HEK293 (cell line): Measurements from ENCODE around the gene PRPF18.
A peak's percentile ranks its signal among the peaks of the same experiment; 100 is the strongest.
"Not testable (repeated sequence)": the region's sequence is repeated elsewhere in the genome, so short reads cannot be mapped to it uniquely, and the experiment has no call there.

Source experiments
- CTCF ChIA-PET: fragments of 350-600 bp; formaldehyde crosslinking; extraction: SDS; loops from one replicate; lab custom pipeline; 2021; ENCODE audit warnings: antibody characterized with exemption; lab: Yijun Ruan, JAX
- POLR2A ChIA-PET: fragments of 300-600 bp; formaldehyde crosslinking; extraction: SDS; loops from one replicate; lab custom pipeline; 2020; ENCODE audit warnings: antibody characterized with exemption, inconsistent platforms; lab: Yijun Ruan, JAX
- H3K27ac ChIP-seq: fragments of 200-500 bp; sonication (Bioruptor generic); 2 replicates; pipeline ENCODE4 v1.5.1; 2014; ENCODE audit warnings: low read depth, low read length, control low read depth, inconsistent platforms; ENCODE audit errors: extremely low read depth
- H3K36me3 ChIP-seq, 2 experiments: fragments of 200-500 bp in 1 of 2; sonication (Bioruptor generic) in 1 of 2; 1 replicate in 1 of 2; 2 replicates in 1 of 2; pipeline ENCODE4 v1.5.1; 2014 to 2017; ENCODE audit warnings: inconsistent platforms in 2 of 2, low read length in 2 of 2; ENCODE audit not compliant: control insufficient read depth in 2 of 2, insufficient read depth in 1 of 2
- H3K4me1 ChIP-seq: fragments of 200-500 bp; sonication (Bioruptor generic); 2 replicates; pipeline ENCODE4 v1.5.1; 2014; ENCODE audit warnings: mild to moderate bottlenecking, low read length, inconsistent platforms; ENCODE audit not compliant: control insufficient read depth, insufficient read depth
- H3K4me3 ChIP-seq: 2 replicates; pipeline ENCODE4 v1.5.1; 2011; ENCODE audit warnings: low read depth, mild to moderate bottlenecking, control low read depth, low read length, moderate library complexity
- H3K9me3 ChIP-seq: fragments of 200-500 bp; sonication (Bioruptor generic); 2 replicates; pipeline ENCODE4 v1.5.1; 2014; ENCODE audit warnings: low read depth, low read length, inconsistent platforms; ENCODE audit not compliant: control insufficient read depth, insufficient read depth
- EGR2 ChIP-seq: fragments of 450-650 bp; formaldehyde crosslinking; IDR thresholded peaks from 2 replicates; pipeline ENCODE4 v1.5.1; 2016; ENCODE audit warnings: low read depth, missing biosample characterization, missing genetic modification characterization
- GLI4 ChIP-seq: fragments of 450-650 bp; formaldehyde crosslinking; IDR thresholded peaks from 2 replicates; pipeline ENCODE4 v1.5.1; 2016; ENCODE audit warnings: missing biosample characterization, missing genetic modification characterization
- GLIS2 ChIP-seq: fragments of 450-650 bp; formaldehyde crosslinking; IDR thresholded peaks from 2 replicates; pipeline ENCODE4 v1.5.1; 2016; ENCODE audit warnings: missing biosample characterization, missing genetic modification characterization
- KLF10 ChIP-seq: fragments of 450-650 bp; IDR thresholded peaks from 2 replicates; pipeline ENCODE4 v1.5.1; 2018; ENCODE audit warnings: missing biosample characterization, mild to moderate bottlenecking, missing genetic modification characterization
- RBAK ChIP-seq: fragments of 450-650 bp; formaldehyde crosslinking; IDR thresholded peaks from 2 replicates; pipeline ENCODE4 v1.5.1; 2016; ENCODE audit warnings: missing biosample characterization, missing genetic modification characterization
- SP7 ChIP-seq: fragments of 450-650 bp; formaldehyde crosslinking; IDR thresholded peaks from 2 replicates; pipeline ENCODE4 v1.5.1; 2016; ENCODE audit warnings: missing biosample characterization, missing genetic modification characterization
- ZFP69B ChIP-seq: fragments of 450-650 bp; formaldehyde crosslinking; IDR thresholded peaks from 2 replicates; pipeline ENCODE4 v1.5.1; 2016; ENCODE audit warnings: missing biosample characterization, missing genetic modification characterization
- ZNF184 ChIP-seq: fragments of 450-650 bp; IDR thresholded peaks from 2 replicates; pipeline ENCODE4 v1.5.1; 2018; ENCODE audit warnings: missing biosample characterization, mild to moderate bottlenecking, missing genetic modification characterization
- ZNF2 ChIP-seq: fragments of 450-650 bp; formaldehyde crosslinking; IDR thresholded peaks from 2 replicates; pipeline ENCODE4 v1.5.1; 2016; ENCODE audit warnings: missing biosample characterization, missing genetic modification characterization
- ZNF610 ChIP-seq: fragments of 450-650 bp; formaldehyde crosslinking; IDR thresholded peaks from 2 replicates; pipeline ENCODE4 v1.5.1; 2016; ENCODE audit warnings: missing biosample characterization, missing genetic modification characterization, borderline replicate concordance
- ZNF664 ChIP-seq: fragments of 450-650 bp; formaldehyde crosslinking; IDR thresholded peaks from 2 replicates; pipeline ENCODE4 v1.5.1; 2016; ENCODE audit warnings: missing biosample characterization, missing genetic modification characterization
- ZNF677 ChIP-seq: fragments of 450-650 bp; IDR thresholded peaks from 2 replicates; pipeline ENCODE4 v1.5.0; 2018; ENCODE audit warnings: missing biosample characterization, mild to moderate bottlenecking, missing genetic modification characterization, moderate library complexity
- ZNF76 ChIP-seq: fragments of 450-650 bp; formaldehyde crosslinking; IDR thresholded peaks from 2 replicates; pipeline ENCODE4; 2016; ENCODE audit warnings: low read depth, missing biosample characterization, missing genetic modification characterization, borderline replicate concordance
- ZNF776 ChIP-seq: fragments of 450-650 bp; formaldehyde crosslinking; IDR thresholded peaks from 2 replicates; pipeline ENCODE4 v1.5.0; 2017; ENCODE audit warnings: missing biosample characterization, missing genetic modification characterization, borderline replicate concordance
- ZNF837 ChIP-seq: fragments of 450-650 bp; formaldehyde crosslinking; IDR thresholded peaks from 2 replicates; pipeline ENCODE4 v1.5.1; 2016; ENCODE audit warnings: missing biosample characterization, missing genetic modification characterization
- TF ChIP-seq, protein P1 (sequence below): fragments of 450-650 bp; formaldehyde crosslinking; IDR thresholded peaks from 2 replicates; pipeline ENCODE4 v1.5.1; 2016; ENCODE audit warnings: missing biosample characterization, missing genetic modification characterization
- TF ChIP-seq, protein P2 (sequence below): fragments of 450-650 bp; formaldehyde crosslinking; IDR thresholded peaks from 2 replicates; pipeline ENCODE4 v1.5.1; 2016; ENCODE audit warnings: missing biosample characterization, missing genetic modification characterization
- TF ChIP-seq, protein P3 (sequence below): fragments of 450-650 bp; formaldehyde crosslinking; IDR thresholded peaks from 2 replicates; pipeline ENCODE4 v1.5.1; 2016; ENCODE audit warnings: missing biosample characterization, missing genetic modification characterization
- TF ChIP-seq, protein P4 (sequence below): fragments of 450-650 bp; formaldehyde crosslinking; IDR thresholded peaks from 2 replicates; pipeline ENCODE4 v1.5.1; 2016; ENCODE audit warnings: missing biosample characterization, missing genetic modification characterization, low read depth
- TF ChIP-seq, protein P5 (sequence below): fragments of 450-650 bp; formaldehyde crosslinking; IDR thresholded peaks from 2 replicates; pipeline ENCODE4 v1.5.1; 2016; ENCODE audit warnings: missing biosample characterization, missing genetic modification characterization
- TF ChIP-seq, protein P6 (sequence below): fragments of 450-650 bp; formaldehyde crosslinking; IDR thresholded peaks from 2 replicates; pipeline ENCODE4 v1.5.1; 2016; ENCODE audit warnings: missing biosample characterization, missing genetic modification characterization

The PRPF18 gene

DNA sequence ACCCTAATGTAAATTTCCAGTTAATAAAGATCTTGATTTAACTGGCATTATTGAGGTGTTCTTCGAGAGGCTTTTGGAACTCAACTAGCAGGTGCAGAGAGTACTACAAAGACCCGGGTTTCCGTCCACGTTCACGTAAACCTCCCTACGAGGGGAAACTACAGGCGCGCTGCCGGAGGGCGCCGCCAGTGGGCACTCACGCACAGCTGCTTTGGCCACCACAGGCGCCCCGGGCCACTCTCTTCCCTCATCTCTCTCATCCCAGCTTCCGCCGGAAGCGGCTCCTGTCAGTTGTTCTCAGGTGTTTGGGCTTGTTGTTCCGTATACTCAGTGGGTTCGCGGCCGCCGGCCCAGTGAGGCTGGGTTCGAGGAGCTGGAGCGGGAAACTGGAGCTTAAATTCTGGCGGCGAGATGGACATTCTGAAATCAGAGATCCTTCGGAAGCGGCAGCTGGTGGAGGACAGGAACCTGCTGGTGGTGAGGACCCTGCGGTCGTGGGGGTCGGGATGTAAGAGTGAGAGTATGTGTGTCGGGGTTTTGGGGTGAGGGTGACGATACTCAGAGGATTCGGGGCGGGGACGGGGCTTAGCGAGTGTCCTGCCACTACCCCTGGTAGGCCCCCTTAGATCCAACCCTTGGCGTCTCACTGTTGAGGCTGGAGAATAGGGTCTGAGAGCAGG lies at the start of gene PRPF18 (continued):
- TF ChIP-seq, protein P1, sequence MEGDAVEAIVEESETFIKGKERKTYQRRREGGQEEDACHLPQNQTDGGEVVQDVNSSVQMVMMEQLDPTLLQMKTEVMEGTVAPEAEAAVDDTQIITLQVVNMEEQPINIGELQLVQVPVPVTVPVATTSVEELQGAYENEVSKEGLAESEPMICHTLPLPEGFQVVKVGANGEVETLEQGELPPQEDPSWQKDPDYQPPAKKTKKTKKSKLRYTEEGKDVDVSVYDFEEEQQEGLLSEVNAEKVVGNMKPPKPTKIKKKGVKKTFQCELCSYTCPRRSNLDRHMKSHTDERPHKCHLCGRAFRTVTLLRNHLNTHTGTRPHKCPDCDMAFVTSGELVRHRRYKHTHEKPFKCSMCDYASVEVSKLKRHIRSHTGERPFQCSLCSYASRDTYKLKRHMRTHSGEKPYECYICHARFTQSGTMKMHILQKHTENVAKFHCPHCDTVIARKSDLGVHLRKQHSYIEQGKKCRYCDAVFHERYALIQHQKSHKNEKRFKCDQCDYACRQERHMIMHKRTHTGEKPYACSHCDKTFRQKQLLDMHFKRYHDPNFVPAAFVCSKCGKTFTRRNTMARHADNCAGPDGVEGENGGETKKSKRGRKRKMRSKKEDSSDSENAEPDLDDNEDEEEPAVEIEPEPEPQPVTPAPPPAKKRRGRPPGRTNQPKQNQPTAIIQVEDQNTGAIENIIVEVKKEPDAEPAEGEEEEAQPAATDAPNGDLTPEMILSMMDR (tag by site-specific recombination), result peak; percentile 94
- TF ChIP-seq, protein P2, sequence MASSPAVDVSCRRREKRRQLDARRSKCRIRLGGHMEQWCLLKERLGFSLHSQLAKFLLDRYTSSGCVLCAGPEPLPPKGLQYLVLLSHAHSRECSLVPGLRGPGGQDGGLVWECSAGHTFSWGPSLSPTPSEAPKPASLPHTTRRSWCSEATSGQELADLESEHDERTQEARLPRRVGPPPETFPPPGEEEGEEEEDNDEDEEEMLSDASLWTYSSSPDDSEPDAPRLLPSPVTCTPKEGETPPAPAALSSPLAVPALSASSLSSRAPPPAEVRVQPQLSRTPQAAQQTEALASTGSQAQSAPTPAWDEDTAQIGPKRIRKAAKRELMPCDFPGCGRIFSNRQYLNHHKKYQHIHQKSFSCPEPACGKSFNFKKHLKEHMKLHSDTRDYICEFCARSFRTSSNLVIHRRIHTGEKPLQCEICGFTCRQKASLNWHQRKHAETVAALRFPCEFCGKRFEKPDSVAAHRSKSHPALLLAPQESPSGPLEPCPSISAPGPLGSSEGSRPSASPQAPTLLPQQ, result peak; percentile 48; the same call in 1 of the 2 replicates
- 0 out of 2 replicates have a peak, but pooled peaks have one; percentile 63 for TF ChIP-seq ZNF184 (tag by site-specific recombination)
- TF ChIP-seq ZFP69B (tag by site-specific recombination), result 0 out of 2 replicates have a peak, but pooled peaks have one; percentile 51
- peak; percentile 37; the same call in 1 of the 2 replicates for TF ChIP-seq GLIS2
- TF ChIP-seq ZNF610 (tag by site-specific recombination), result peak; percentile 64; the same call in 1 of the 2 replicates
- TF ChIP-seq SP7, result peak; percentile 86
- TF ChIP-seq ZNF677 (tag by site-specific recombination), result no peak
- TF ChIP-seq, protein P3, sequence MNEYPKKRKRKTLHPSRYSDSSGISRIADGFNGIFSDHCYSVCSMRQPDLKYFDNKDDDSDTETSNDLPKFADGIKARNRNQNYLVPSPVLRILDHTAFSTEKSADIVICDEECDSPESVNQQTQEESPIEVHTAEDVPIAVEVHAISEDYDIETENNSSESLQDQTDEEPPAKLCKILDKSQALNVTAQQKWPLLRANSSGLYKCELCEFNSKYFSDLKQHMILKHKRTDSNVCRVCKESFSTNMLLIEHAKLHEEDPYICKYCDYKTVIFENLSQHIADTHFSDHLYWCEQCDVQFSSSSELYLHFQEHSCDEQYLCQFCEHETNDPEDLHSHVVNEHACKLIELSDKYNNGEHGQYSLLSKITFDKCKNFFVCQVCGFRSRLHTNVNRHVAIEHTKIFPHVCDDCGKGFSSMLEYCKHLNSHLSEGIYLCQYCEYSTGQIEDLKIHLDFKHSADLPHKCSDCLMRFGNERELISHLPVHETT (tag by site-specific recombination), result peak; percentile 93
- TF ChIP-seq RBAK, result no peak
- TF ChIP-seq GLI4 (tag by site-specific recombination), result no peak
- TF ChIP-seq ZNF776, result no peak
- TF ChIP-seq, protein P4, sequence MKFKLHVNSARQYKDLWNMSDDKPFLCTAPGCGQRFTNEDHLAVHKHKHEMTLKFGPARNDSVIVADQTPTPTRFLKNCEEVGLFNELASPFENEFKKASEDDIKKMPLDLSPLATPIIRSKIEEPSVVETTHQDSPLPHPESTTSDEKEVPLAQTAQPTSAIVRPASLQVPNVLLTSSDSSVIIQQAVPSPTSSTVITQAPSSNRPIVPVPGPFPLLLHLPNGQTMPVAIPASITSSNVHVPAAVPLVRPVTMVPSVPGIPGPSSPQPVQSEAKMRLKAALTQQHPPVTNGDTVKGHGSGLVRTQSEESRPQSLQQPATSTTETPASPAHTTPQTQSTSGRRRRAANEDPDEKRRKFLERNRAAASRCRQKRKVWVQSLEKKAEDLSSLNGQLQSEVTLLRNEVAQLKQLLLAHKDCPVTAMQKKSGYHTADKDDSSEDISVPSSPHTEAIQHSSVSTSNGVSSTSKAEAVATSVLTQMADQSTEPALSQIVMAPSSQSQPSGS (tag by site-specific recombination), result no peak
- TF ChIP-seq ZNF76, result peak; percentile 56; the same call in 1 of the 2 replicates
- TF ChIP-seq, protein P5, sequence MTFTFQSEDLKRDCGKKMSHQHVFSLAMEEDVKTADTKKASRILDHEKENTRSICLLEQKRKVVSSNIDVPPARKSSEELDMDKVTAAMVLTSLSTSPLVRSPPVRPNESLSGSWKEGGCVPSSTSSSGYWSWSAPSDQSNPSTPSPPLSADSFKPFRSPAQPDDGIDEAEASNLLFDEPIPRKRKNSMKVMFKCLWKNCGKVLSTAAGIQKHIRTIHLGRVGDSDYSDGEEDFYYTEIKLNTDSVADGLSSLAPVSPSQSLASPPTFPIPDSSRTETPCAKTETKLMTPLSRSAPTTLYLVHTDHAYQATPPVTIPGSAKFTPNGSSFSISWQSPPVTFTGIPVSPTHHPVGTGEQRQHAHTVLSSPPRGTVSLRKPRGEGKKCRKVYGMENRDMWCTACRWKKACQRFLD, result no peak
- TF ChIP-seq ZNF837 (tag by site-specific recombination), result no peak
- no peak for TF ChIP-seq ZNF664
- no peak for TF ChIP-seq EGR2 (tag by site-specific recombination)
- TF ChIP-seq, protein P6, sequence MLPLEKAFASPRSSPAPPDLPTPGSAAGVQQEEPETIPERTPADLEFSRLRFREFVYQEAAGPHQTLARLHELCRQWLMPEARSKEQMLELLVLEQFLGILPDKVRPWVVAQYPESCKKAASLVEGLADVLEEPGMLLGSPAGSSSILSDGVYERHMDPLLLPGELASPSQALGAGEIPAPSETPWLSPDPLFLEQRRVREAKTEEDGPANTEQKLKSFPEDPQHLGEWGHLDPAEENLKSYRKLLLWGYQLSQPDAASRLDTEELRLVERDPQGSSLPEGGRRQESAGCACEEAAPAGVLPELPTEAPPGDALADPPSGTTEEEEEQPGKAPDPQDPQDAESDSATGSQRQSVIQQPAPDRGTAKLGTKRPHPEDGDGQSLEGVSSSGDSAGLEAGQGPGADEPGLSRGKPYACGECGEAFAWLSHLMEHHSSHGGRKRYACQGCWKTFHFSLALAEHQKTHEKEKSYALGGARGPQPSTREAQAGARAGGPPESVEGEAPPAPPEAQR (tag by site-specific recombination), result no peak
- TF ChIP-seq ZNF2 (tag by site-specific recombination), result peak; percentile 75
- peak; percentile 44; the same call in 1 of the 2 replicates for TF ChIP-seq KLF10 (tag by site-specific recombination)

DNA sequence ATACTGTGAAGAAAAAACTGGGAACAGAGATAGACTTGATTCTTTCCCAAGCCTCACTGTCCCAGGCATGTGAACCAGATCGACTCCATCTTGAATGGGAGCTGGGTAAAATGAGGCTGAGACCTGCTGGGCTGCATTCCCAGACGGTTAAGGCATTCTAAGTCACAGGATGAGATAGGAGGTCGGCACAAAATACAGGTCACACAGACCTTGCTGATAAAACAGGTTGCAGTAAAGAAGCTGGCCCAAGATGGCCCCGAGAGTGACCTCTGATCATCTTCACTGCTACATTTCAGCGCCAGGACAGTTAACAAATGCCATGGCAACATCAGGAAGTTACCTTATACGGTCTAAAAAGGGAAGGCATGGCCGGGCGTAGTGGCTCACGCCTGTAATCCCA lies 48.8 kb upstream of the PRPF18 start:
- H3K9me3 ChIP-seq, POLR2A ChIA-PET, H3K36me3 ChIP-seq, H3K4me1 ChIP-seq, H3K4me3 ChIP-seq, H3K27ac ChIP-seq: not testable (repeated sequence)
- CTCF ChIA-PET, result interaction anchor here (0.6 to 5.6 kb wide), 9 partner anchors 9 to 1100 kb away, joined by 3 to 84 read pairs (median 5); no protein-coding TSS in a partner anchor
